GM12874 (cell line): ENCODE measurements around the gene PDE11A.
A peak's percentile ranks its signal among the peaks of the same experiment; 100 is the strongest.

Experiments
- CTCF ChIP-seq: IDR thresholded peaks from 2 replicates; pipeline ENCODE4 v1.5.1; 2011; ENCODE audit warnings: low read depth, mild to moderate bottlenecking, control low read depth, low read length, moderate library complexity; ENCODE audit not compliant: insufficient read depth

PDE11A gene

DNA sequence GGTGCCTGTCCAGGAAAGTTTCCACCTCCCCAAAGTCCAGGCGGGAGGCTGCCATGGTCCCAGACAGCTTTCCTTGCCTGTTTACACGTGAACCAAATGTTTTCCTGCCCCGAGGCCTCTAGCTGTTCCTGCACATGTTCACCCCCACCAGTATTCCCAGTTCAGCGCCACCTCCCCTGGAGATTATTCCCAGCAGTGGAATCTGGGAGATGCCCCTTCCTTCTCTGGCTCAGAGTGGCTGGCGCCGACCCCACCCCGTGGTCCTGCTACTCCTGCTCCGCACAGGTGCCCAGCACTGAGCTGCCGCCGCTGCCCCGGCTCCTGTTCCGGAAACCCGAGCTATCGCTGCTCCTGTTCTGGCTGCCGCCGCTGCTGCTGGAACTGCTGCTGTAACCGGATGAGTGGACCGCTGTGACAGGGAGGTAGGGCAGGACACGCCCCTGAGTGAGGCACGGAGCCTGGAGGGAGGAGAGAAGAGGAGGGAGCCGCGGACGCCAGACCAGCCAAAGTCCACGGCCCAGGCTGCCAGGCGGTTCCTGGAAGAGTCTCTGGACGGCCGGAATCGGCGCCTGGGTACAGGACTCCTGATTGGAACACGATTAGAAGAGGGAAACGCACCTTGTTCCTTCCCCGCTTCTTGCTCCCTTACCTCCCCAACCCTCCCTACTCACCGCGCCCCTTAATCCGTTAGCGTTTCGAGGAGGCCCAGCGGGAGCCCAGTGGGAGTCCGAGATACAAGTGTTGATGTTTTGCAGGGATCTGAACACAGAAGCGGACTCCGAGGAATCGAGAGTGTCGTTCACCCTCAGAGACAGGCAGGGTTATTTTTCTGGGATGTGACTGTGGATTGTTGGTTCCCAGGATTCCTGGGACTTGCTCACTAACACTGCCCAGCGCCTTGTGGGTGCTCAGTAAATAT is at the start of gene PDE11A:
Gene PDE11A, minus strand, starts transcription at position 395 of the 919 bp plus-strand sequence. Its CDS starts 340 bp downstream, at position 55.
- TF ChIP-seq CTCF: no peak

DNA sequence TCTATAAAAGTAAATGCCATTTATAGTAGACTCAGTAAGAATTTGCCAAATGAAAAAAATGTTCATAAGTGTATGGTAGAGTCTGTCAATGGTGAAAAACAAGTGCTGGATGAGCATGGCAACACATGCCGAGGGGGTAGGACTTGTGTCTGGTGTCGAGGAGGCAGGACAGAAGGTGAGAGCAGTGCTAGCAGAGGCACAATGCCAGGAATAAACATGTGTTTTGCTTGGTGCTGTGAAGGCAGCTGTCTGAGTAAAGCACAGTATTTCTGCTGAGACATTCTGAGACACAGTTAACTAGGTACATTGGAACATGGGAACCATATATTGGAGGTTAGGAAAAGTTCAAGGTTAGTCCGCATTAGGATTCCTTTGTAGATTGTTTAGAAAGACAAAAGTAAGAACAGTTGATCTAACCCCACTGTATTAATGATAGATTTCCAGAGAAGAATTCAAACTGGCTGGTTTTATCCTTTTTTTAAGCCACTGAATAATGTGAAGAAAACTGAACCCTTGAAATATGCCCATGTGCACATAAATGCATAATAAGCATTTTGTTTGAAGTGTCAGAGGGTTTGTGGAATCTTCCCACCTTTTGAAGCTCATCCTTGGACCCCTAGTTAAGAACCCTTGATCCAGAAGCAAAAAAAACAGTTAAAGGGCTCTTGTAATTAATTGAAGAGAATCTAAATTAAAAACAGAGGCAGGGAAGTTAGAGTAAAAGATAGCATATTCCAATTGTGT is 46.8 kb upstream of the PDE11A start:
- TF ChIP-seq CTCF: no peak

GRCh38 chr2:178117725-178118124 is 45.1 kb upstream of the PDE11A start:
- TF ChIP-seq CTCF: no peak

GRCh38 chr2:178115271-178115670 is 42.7 kb upstream of the PDE11A start:
- TF ChIP-seq CTCF: no peak

DNA sequence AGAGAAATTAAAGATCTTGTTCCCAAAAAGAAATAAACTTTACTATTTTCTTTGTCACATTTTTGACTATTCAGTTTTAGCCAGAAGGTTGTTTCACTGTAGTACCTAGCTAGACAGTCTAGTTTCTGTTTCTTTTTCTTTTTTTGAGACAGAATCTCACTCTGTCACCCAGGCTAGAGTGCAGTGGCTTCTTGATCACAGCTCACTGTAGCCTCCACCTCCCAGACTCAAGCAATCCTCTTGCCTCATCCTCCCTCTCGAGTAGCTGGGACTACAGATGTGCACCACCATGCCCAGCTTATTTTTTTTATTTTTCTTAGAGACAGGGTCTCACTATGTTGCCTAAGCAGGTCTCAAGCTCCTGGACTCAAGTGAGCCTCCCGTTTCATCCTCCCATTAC is 41.9 kb upstream of the PDE11A start:
- TF ChIP-seq CTCF: no peak

DNA sequence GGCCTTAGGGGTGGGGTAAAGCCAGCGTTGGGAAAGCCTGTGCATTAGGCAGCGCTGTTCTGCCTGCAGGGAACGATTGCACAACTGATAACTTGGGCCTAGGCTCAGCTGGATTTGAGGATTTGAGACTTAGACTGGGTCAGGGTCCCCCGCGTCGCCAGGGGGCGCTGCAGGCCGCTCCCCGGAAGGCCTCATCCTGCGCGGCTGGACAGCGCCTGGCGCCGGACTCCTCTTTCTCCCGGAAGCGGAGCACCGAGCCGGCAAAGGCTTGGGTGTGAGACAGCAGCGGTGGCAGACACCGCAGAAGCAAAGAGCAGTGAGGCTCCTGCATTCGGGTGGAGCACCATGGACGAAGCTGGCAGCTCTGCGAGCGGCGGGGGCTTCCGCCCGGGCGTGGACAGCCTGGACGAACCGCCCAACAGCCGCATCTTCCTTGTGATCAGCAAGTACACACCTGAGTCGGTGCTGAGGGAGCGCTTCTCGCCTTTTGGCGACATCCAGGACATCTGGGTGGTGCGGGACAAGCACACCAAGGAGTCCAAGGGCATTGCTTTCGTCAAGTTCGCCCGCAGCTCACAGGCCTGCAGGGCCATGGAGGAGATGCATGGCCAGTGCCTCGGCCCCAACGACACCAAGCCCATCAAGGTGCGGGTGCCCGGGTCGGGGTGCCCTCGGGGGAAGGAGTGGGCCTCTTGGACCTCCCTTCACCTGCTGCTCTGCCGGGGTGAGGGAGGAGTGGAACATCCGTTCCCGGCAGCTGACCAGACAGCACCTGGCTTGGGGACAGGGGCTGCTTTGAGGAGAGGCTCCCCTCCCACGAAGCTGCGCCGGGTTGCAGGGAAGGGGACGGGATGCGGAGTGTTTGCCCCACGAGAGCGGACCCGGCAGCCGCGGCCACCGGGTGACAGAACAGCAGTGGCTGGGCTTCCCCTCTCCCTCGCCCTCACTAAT is 39.9 kb upstream of the PDE11A start, which contains the start of gene RBM45:
Gene RBM45, plus strand, starts transcription at position 236 of the 951 bp plus-strand sequence. Its CDS starts 110 bp downstream, at position 346.
- peak; percentile 99 for TF ChIP-seq CTCF
